Endothelial cell of umbilical vein (primary cell): ENCODE measurements around the gene SYCP2.

ENCODE experiments used
- EZH2 ChIP-seq: IDR thresholded peaks from 2 replicates; pipeline ENCODE4 v1.6.1; 2012; ENCODE audit warnings: borderline replicate concordance, low read depth, mild to moderate bottlenecking, moderate library complexity, low read length, inconsistent platforms; ENCODE audit not compliant: severe bottlenecking
- FOS ChIP-seq: IDR thresholded peaks from 2 replicates; pipeline ENCODE4 v1.6.1; 2011; ENCODE audit warnings: mild to moderate bottlenecking, low read length, moderate library complexity, borderline replicate concordance; ENCODE audit not compliant: insufficient read depth
- GATA2 ChIP-seq: IDR thresholded peaks from 2 replicates; pipeline ENCODE4 v1.7.0; 2011; ENCODE audit warnings: low read depth, mild to moderate bottlenecking, moderate library complexity, mixed read lengths, low read length; ENCODE audit not compliant: insufficient read length, insufficient read depth
- JUN ChIP-seq: IDR thresholded peaks from 2 replicates; pipeline ENCODE4 v1.6.1; 2011; ENCODE audit warnings: borderline replicate concordance, low read depth; ENCODE audit not compliant: insufficient read length, insufficient read depth
- POLR2A ChIP-seq: IDR thresholded peaks from 2 replicates; pipeline ENCODE4 v1.6.1; 2012; ENCODE audit warnings: low read depth, mild to moderate bottlenecking, control low read depth, low read length
- POLR2AphosphoS5 ChIP-seq: IDR thresholded peaks from 2 replicates; pipeline ENCODE4 v1.6.1; 2012; ENCODE audit warnings: low read depth, mild to moderate bottlenecking, control low read depth, low read length, moderate library complexity; ENCODE audit not compliant: insufficient read depth
- TF ChIP-seq, protein P1 (sequence below), 2 donors: IDR thresholded peaks; 1 replicate in 1 of 2; 2 replicates in 1 of 2; pipeline ENCODE4 v1.5.1; 2011; ENCODE audit warnings: low read length in 2 of 2, mild to moderate bottlenecking in 2 of 2, moderate library complexity in 2 of 2, control low read depth in 1 of 2, inconsistent platforms in 1 of 2, low read depth in 1 of 2; ENCODE audit not compliant: insufficient read depth in 1 of 2; ENCODE audit errors: extremely low read depth in 1 of 2

DNA sequence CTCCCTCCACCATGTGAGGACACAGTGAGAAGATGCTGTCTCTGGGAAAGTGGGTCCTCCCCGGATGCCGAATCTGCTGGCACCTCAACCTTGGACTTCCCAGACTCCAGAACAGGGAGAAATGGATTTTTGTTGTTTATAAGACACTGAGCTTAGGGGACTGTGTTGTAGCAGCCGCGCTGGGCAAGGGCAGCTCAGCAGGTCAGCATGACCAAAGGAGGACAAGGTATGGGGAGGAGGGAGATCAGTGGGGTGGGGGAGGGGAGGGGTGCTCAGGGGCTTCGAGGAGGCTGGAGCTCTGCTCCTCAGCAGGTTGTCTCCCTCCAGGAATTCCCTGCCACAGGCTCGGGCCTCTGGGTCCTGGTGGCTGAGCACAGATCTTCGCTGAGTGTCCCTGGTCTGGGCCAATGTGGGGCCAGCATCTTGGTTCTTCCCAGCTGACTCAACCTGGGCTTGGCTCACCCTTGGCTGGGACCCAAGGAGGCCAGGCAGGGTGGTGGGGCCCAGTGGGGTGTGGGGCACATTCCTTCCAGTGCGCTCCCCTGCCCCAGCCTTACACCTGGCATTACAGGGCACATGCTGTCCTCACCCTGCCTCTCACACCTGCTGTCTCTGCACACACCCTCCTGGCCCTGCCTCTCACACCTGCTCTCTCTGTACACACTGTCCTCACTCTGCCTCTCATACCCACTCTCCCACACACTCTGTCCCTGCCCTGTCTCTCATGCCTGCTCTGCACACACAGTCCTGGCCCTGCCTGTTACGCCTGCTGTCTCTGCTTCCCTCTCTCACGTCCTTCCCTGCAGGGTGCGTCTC, 107.3 kb downstream of the SYCP2 start:
- TF ChIP-seq, protein P1, sequence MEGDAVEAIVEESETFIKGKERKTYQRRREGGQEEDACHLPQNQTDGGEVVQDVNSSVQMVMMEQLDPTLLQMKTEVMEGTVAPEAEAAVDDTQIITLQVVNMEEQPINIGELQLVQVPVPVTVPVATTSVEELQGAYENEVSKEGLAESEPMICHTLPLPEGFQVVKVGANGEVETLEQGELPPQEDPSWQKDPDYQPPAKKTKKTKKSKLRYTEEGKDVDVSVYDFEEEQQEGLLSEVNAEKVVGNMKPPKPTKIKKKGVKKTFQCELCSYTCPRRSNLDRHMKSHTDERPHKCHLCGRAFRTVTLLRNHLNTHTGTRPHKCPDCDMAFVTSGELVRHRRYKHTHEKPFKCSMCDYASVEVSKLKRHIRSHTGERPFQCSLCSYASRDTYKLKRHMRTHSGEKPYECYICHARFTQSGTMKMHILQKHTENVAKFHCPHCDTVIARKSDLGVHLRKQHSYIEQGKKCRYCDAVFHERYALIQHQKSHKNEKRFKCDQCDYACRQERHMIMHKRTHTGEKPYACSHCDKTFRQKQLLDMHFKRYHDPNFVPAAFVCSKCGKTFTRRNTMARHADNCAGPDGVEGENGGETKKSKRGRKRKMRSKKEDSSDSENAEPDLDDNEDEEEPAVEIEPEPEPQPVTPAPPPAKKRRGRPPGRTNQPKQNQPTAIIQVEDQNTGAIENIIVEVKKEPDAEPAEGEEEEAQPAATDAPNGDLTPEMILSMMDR (IDR thresholded peaks at IDR 0.05; ENCODE audit: extremely low read depth in 1 of 2, insufficient read depth in 1 of 2, low read depth in 1 of 2, low read length in 2 of 2), result no peak
- TF ChIP-seq EZH2 (no peak), POLR2AphosphoS5 (no peak), JUN (no peak), POLR2A (no peak), FOS (no peak), GATA2 (no peak)
